GM23338 (cell line): ENCODE measurements around the gene IL10. TPM values are rescaled to one million over a fixed set of nuclear protein-coding genes. Genes with fewer than 3 reads are reported as not detected.
A peak's percentile ranks its signal among the peaks of the same experiment; 100 is the strongest.

Experiments
- ATAC-seq: fragments of 200-7000 bp; cut with Tn5 transposase; 3 replicates; pipeline ENCODE4 v1.9.1; 2020
- DNase-seq: peaks from one replicate; pipeline ENCODE4 v3.0.0-alpha.2; 2015; ENCODE audit warnings: low spot score
- H2AFZ ChIP-seq: fragments of 200-600 bp; sonication (generic); 2 replicates; pipeline ENCODE4 v1.8.0; 2016; ENCODE audit warnings: antibody characterized with exemption, mild to moderate bottlenecking, moderate library complexity
- H3F3A ChIP-seq: fragments of 200-600 bp; sonication (generic); replicated peaks from 2 replicates; pipeline ENCODE4 v1.8.0; 2017; ENCODE audit warnings: antibody characterized with exemption, mixed run types, low read depth
- H3K27ac ChIP-seq: fragments of 200-600 bp; sonication (generic); 2 replicates; pipeline ENCODE4 v1.6.1; 2016; ENCODE audit warnings: low read depth
- H3K27me3 ChIP-seq: fragments of 200-600 bp; sonication (generic); 2 replicates; pipeline ENCODE4 v1.8.0; 2016; ENCODE audit warnings: mild to moderate bottlenecking, mixed run types, moderate library complexity; ENCODE audit not compliant: insufficient read depth
- H3K36me3 ChIP-seq: fragments of 200-600 bp; sonication (generic); 2 replicates; pipeline ENCODE4 v1.8.0; 2016; ENCODE audit warnings: mild to moderate bottlenecking; ENCODE audit not compliant: insufficient read depth
- H3K4me1 ChIP-seq: fragments of 200-600 bp; sonication (generic); 2 replicates; pipeline ENCODE4 v1.8.0; 2016; ENCODE audit warnings: mild to moderate bottlenecking, moderate library complexity; ENCODE audit not compliant: insufficient read depth
- H3K4me2 ChIP-seq: fragments of 200-600 bp; sonication (generic); 2 replicates; pipeline ENCODE4 v1.7.1; 2017; ENCODE audit warnings: mixed run types
- H3K4me3 ChIP-seq: fragments of 200-600 bp; sonication (generic); 2 replicates; pipeline ENCODE4 v1.6.1; 2016; ENCODE audit warnings: mixed run types
- H3K79me2 ChIP-seq: fragments of 200-600 bp; sonication (generic); replicated peaks from 2 replicates; pipeline ENCODE4 v1.8.0; 2017; ENCODE audit warnings: mild to moderate bottlenecking; ENCODE audit not compliant: insufficient read depth
- H3K9me2 ChIP-seq: fragments of 200-600 bp; sonication (generic); 2 replicates; pipeline ENCODE4 v1.8.0; 2017; ENCODE audit not compliant: insufficient read depth
- H4K20me1 ChIP-seq: fragments of 200-600 bp; sonication (generic); replicated peaks from 2 replicates; pipeline ENCODE4 v1.8.0; 2017; ENCODE audit warnings: mild to moderate bottlenecking; ENCODE audit not compliant: insufficient read depth
- H3K27ac Mint-ChIP-seq: 2 replicates; pipeline ENCODE4 v1.8.0; 2020; ENCODE audit warnings: inconsistent platforms, mild to moderate bottlenecking, moderate library complexity, mixed read lengths
- H3K27me3 Mint-ChIP-seq: 3 replicates; pipeline ENCODE4 v1.8.0; 2022; ENCODE audit warnings: low read depth, mild to moderate bottlenecking, moderate library complexity, mixed read lengths, inconsistent platforms; ENCODE audit not compliant: insufficient read depth, poor library complexity
- H3K36me3 Mint-ChIP-seq: 3 replicates; pipeline ENCODE4 v1.8.0; 2021; ENCODE audit warnings: low read depth, mild to moderate bottlenecking, inconsistent platforms, moderate library complexity, mixed read lengths
- H3K4me1 Mint-ChIP-seq: 3 replicates; pipeline ENCODE4 v1.8.0; 2020; ENCODE audit warnings: mild to moderate bottlenecking, inconsistent platforms, mixed read lengths
- H3K4me3 Mint-ChIP-seq: 3 replicates; pipeline ENCODE4 v1.8.0; 2021; ENCODE audit warnings: moderate library complexity, mild to moderate bottlenecking, inconsistent platforms, mixed read lengths
- H3K9me3 Mint-ChIP-seq: 3 replicates; pipeline ENCODE4 v1.8.0; 2020; ENCODE audit warnings: moderate library complexity, mild to moderate bottlenecking, inconsistent platforms, mixed read lengths
- EZH2 ChIP-seq: fragments of 200-600 bp; sonication (generic); IDR thresholded peaks from one replicate; pipeline ENCODE4 v1.8.0; 2017; ENCODE audit warnings: antibody characterized with exemption, mild to moderate bottlenecking, low read depth; ENCODE audit not compliant: unreplicated experiment
- JUNB ChIP-seq: IDR thresholded peaks from one replicate; pipeline ENCODE4 v1.6.1; 2016; ENCODE audit warnings: antibody characterized with exemption; ENCODE audit not compliant: unreplicated experiment
- NANOG ChIP-seq: IDR thresholded peaks from 2 replicates; pipeline ENCODE4 v1.6.1; 2016; ENCODE audit warnings: antibody characterized with exemption, borderline replicate concordance
- STAT1 ChIP-seq: IDR thresholded peaks from one replicate; pipeline ENCODE4 v1.6.1; 2016; ENCODE audit warnings: antibody characterized with exemption; ENCODE audit not compliant: unreplicated experiment
- ZNF331 ChIP-seq: fragments of 250-450 bp; sonication (Bioruptor Pico); IDR thresholded peaks from 2 replicates; pipeline ENCODE4 v1.5.0; 2020; ENCODE audit warnings: low read depth, mild to moderate bottlenecking, moderate library complexity
- polyA plus RNA-seq: library from polyadenylated mRNA; unstranded; fragments of >200 nt; fragmentation: Nextera tagmentation; extraction: Ambion mirVana; gene quantifications from 2 replicates; pipeline ENCODE4 v1.2.1, GENCODE V29; 2016
- total RNA-seq: library from RNA; depleted of rRNA; stranded (reverse); fragments of >200 nt; shearing (Covaris generic); gene quantifications from 2 replicates; pipeline ENCODE4 v1.2.3, GENCODE V29; 2014
- TF ChIP-seq, protein P1 (sequence below): fragments of 250-450 bp; sonication (Bioruptor Pico); IDR thresholded peaks from 2 replicates; pipeline ENCODE4 v1.5.0; 2020; ENCODE audit warnings: mild to moderate bottlenecking, moderate library complexity
- TF ChIP-seq, protein P2 (sequence below), 2 experiments: fragments of 200-600 bp in 1 of 2; sonication (generic) in 1 of 2; conservative IDR thresholded peaks; 2 replicates each; pipeline versions ENCODE4 v1.5.1 to v1.6.1; 2016 to 2017; ENCODE audit warnings: antibody characterized with exemption in 2 of 2, low read depth in 2 of 2, mild to moderate bottlenecking in 2 of 2, moderate library complexity in 1 of 2

IL10 gene
- total and polyA plus RNA-seq, 2 experiments from 2014 or later: not detected

DNA sequence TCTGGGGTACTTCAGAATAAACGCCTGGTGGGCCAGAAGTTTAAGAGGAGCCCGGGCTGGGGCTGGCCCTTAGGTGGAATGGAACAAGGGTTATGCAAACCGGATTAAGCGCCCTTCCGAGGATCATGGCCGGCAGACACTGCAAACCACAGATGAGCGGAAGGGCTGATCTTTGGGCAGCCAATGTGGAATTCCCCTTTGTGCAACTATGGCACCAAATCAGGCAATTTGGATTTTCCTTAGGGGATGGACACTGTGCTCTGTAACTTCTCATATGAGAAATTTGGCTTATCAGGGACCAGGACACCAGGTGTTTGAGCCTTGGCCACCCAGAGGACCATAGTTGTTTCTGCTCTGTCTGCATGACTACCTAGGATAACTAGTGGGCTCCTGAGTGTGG lies 5.7 kb upstream of the IL10 start (continued):
- TF ChIP-seq, protein P1, sequence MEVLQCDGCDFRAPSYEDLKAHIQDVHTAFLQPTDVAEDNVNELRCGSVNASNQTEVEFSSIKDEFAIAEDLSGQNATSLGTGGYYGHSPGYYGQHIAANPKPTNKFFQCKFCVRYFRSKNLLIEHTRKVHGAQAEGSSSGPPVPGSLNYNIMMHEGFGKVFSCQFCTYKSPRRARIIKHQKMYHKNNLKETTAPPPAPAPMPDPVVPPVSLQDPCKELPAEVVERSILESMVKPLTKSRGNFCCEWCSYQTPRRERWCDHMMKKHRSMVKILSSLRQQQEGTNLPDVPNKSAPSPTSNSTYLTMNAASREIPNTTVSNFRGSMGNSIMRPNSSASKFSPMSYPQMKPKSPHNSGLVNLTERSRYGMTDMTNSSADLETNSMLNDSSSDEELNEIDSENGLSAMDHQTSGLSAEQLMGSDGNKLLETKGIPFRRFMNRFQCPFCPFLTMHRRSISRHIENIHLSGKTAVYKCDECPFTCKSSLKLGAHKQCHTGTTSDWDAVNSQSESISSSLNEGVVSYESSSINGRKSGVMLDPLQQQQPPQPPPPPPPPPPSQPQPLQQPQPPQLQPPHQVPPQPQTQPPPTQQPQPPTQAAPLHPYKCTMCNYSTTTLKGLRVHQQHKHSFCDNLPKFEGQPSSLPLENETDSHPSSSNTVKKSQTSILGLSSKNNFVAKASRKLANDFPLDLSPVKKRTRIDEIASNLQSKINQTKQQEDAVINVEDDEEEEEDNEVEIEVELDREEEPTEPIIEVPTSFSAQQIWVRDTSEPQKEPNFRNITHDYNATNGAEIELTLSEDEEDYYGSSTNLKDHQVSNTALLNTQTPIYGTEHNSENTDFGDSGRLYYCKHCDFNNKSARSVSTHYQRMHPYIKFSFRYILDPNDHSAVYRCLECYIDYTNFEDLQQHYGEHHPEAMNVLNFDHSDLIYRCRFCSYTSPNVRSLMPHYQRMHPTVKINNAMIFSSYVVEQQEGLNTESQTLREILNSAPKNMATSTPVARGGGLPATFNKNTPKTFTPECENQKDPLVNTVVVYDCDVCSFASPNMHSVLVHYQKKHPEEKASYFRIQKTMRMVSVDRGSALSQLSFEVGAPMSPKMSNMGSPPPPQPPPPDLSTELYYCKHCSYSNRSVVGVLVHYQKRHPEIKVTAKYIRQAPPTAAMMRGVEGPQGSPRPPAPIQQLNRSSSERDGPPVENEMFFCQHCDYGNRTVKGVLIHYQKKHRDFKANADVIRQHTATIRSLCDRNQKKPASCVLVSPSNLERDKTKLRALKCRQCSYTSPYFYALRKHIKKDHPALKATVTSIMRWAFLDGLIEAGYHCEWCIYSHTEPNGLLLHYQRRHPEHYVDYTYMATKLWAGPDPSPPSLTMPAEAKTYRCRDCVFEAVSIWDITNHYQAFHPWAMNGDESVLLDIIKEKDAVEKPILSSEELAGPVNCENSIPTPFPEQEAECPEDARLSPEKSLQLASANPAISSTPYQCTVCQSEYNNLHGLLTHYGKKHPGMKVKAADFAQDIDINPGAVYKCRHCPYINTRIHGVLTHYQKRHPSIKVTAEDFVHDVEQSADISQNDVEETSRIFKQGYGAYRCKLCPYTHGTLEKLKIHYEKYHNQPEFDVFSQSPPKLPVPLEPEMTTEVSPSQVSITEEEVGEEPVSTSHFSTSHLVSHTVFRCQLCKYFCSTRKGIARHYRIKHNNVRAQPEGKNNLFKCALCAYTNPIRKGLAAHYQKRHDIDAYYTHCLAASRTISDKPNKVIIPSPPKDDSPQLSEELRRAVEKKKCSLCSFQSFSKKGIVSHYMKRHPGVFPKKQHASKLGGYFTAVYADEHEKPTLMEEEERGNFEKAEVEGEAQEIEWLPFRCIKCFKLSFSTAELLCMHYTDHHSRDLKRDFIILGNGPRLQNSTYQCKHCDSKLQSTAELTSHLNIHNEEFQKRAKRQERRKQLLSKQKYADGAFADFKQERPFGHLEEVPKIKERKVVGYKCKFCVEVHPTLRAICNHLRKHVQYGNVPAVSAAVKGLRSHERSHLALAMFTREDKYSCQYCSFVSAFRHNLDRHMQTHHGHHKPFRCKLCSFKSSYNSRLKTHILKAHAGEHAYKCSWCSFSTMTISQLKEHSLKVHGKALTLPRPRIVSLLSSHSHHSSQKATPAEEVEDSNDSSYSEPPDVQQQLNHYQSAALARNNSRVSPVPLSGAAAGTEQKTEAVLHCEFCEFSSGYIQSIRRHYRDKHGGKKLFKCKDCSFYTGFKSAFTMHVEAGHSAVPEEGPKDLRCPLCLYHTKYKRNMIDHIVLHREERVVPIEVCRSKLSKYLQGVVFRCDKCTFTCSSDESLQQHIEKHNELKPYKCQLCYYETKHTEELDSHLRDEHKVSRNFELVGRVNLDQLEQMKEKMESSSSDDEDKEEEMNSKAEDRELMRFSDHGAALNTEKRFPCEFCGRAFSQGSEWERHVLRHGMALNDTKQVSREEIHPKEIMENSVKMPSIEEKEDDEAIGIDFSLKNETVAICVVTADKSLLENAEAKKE (CRISPR knock-in tag): no peak
- TF ChIP-seq NANOG: no peak

DNA sequence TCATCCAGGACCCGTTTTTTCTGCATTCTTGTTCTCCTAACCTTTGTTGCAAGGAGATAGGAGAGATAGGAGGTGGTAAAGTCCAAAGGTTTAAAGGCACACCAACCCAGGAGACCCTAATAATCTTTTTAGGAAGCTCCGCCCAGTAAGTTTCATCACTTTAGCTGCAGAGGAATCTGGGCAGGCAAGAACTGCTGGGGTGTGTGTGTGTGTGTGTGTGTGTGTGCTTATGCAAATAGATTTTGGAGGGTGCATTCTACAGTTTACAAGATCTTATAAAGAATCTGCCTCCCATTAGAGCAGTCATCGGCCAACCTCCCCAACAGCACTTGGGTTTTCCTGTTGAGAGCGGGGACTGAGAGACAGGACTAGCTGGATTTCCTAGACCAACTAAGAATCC lies 3.9 kb upstream of the IL10 start:
- H3K9me3 Mint-ChIP-seq: no peaks in the 10 kb centered on the region
- no peak for TF ChIP-seq ZNF331 (CRISPR knock-in tag)
- no peak for TF ChIP-seq STAT1
- no peak for TF ChIP-seq JUNB
- Histone ChIP-seq H3K27ac (no peak overlapping the region), H4K20me1 (no peaks in the 10 kb centered on the region), H3F3A (no peaks in the 10 kb centered on the region), H3K4me1 (no peaks in the 10 kb centered on the region), H3K79me2 (no peaks in the 10 kb centered on the region), H3K9me2 (no peaks in the 10 kb centered on the region; the same call in 1 of the 2 replicates), H3K4me3 (no peak overlapping the region), H3K27me3 (no peaks in the 10 kb centered on the region), H3K36me3 (no peaks in the 10 kb centered on the region), H2AFZ (peak overlapping the region; percentile 53), H3K4me2 (no peak overlapping the region)
- peaks cover 4% of the 10 kb centered on the region for H3K27me3 Mint-ChIP-seq
- peaks cover 7% of the 10 kb centered on the region; the same call in 2 of the 3 replicates for H3K4me1 Mint-ChIP-seq
- ATAC-seq: no peak; the same call in 2 of the 3 replicates
- peak; percentile 14 for DNase-seq
- no peak overlapping the region for H3K4me3 Mint-ChIP-seq
- no peak overlapping the region; the same call in 1 of the 2 replicates for H3K27ac Mint-ChIP-seq
- H3K36me3 Mint-ChIP-seq: no peaks in the 10 kb centered on the region

DNA sequence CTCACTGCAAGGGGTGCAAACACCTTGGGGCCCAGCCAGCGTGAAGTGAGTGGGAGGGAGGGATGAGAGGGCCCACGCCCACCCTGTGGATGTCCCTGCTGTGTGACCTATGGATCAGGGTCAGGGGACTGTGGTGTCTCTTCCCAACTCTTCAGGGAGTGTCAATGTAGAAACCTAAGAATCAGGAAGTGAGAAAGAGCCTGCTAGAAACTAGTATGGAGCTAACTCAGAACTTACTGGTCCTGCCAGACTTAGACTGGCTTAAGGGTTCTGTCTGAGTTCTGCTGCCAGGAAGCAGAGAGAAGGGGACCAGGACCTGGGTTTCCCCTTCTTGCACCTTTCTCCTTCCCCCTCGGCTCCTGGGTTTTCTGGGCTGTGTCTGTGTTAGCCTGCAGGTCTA lies 1.8 kb upstream of the IL10 start:
- H3F3A ChIP-seq: no peaks in the 10 kb centered on the region
- DNase-seq (no peak), ATAC-seq (no peak)
- H3K27me3 ChIP-seq: no peaks in the 10 kb centered on the region
- Mint-ChIP-seq H3K27ac (no peak overlapping the region), H3K4me1 (peaks cover 22% of the 10 kb centered on the region), H3K27me3 (peaks cover 7% of the 10 kb centered on the region), H3K9me3 (no peaks in the 10 kb centered on the region), H3K4me3 (no peak overlapping the region), H3K36me3 (no peaks in the 10 kb centered on the region)
- no peak overlapping the region for H3K27ac ChIP-seq
- no peak overlapping the region for H2AFZ ChIP-seq
- H3K9me2 ChIP-seq: no peaks in the 10 kb centered on the region; the same call in 1 of the 2 replicates
- no peak overlapping the region for H3K4me3 ChIP-seq
- 0 out of 2 replicates have a peak, but pooled peaks cover 8% of the 10 kb centered on the region for H3K4me1 ChIP-seq
- no peaks in the 10 kb centered on the region for H3K79me2 ChIP-seq
- no peaks in the 10 kb centered on the region for H3K36me3 ChIP-seq
- no peaks in the 10 kb centered on the region for H4K20me1 ChIP-seq
- H3K4me2 ChIP-seq: no peak overlapping the region
- TF ChIP-seq EZH2: no peak
- TF ChIP-seq, protein P2, sequence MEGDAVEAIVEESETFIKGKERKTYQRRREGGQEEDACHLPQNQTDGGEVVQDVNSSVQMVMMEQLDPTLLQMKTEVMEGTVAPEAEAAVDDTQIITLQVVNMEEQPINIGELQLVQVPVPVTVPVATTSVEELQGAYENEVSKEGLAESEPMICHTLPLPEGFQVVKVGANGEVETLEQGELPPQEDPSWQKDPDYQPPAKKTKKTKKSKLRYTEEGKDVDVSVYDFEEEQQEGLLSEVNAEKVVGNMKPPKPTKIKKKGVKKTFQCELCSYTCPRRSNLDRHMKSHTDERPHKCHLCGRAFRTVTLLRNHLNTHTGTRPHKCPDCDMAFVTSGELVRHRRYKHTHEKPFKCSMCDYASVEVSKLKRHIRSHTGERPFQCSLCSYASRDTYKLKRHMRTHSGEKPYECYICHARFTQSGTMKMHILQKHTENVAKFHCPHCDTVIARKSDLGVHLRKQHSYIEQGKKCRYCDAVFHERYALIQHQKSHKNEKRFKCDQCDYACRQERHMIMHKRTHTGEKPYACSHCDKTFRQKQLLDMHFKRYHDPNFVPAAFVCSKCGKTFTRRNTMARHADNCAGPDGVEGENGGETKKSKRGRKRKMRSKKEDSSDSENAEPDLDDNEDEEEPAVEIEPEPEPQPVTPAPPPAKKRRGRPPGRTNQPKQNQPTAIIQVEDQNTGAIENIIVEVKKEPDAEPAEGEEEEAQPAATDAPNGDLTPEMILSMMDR (conservative IDR thresholded peaks at IDR 0.05; ENCODE audit: low read depth in 2 of 2): no peak
